DOHH2 (cell line): ENCODE measurements around the gene RCOR1.

Source experiments
- EZH2phosphoT487 ChIP-seq: fragments of 200-600 bp; sonication (generic); IDR thresholded peaks from 2 replicates; pipeline ENCODE4 v1.6.1; 2017; ENCODE audit warnings: borderline replicate concordance, mild to moderate bottlenecking, antibody characterized with exemption, low read length, moderate library complexity, mixed read lengths
- TF ChIP-seq, protein P1 (sequence below): fragments of 200-600 bp; sonication (generic); IDR thresholded peaks from one replicate; pipeline ENCODE4 v1.5.1; 2014; ENCODE audit warnings: antibody characterized with exemption, mild to moderate bottlenecking, low read depth, low read length; ENCODE audit not compliant: poor library complexity, severe bottlenecking

DNA sequence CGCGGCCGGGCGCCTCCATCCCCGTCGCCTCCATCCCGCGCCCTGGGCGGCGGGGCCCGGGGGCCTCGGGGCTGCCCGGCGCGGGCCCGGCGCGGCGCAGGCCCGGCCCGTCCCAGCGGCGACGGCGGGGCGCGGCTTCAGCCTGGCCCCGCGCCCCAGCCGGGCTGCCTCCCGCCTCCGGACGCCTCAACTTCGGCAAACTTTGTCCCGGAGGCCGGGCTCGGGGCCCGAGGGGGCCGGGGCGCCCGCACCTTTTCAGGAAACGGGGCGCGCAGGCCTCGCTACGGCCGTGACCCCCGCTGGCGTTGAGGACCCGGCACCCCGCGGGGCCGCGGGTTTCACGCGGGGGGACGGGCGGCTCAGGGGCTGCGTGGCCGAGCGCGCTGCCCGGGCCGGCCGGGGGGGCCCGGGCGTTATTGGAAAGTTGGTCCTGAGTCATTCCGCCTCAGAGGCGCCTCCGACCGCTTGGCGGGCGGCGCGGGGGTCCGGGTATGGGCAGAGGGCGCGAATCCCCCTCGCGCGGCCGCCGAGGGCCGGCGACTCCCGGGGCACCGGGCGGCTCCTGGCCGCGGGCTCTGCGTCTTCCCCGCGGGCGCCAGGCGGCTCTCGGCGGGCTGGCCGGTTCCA is 185.4 kb downstream of the RCOR1 start:
- TF ChIP-seq, protein P1, sequence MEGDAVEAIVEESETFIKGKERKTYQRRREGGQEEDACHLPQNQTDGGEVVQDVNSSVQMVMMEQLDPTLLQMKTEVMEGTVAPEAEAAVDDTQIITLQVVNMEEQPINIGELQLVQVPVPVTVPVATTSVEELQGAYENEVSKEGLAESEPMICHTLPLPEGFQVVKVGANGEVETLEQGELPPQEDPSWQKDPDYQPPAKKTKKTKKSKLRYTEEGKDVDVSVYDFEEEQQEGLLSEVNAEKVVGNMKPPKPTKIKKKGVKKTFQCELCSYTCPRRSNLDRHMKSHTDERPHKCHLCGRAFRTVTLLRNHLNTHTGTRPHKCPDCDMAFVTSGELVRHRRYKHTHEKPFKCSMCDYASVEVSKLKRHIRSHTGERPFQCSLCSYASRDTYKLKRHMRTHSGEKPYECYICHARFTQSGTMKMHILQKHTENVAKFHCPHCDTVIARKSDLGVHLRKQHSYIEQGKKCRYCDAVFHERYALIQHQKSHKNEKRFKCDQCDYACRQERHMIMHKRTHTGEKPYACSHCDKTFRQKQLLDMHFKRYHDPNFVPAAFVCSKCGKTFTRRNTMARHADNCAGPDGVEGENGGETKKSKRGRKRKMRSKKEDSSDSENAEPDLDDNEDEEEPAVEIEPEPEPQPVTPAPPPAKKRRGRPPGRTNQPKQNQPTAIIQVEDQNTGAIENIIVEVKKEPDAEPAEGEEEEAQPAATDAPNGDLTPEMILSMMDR: peak; percentile 2
- no peak for TF ChIP-seq EZH2phosphoT487
